H9 (cell line): ENCODE data around the gene PRSS2. TPM values are rescaled to one million over a fixed set of nuclear protein-coding genes. Genes with fewer than 3 reads are reported as not detected.

ENCODE experiments used
- DNase-seq: peaks from one replicate; pipeline ENCODE4 v3.0.0-alpha.2; 2017
- H2AFZ ChIP-seq: one replicate; pipeline ENCODE4 v1.6.1; 2013; ENCODE audit warnings: mild to moderate bottlenecking, low read length, control low read depth, moderate library complexity
- H2AK5ac ChIP-seq: 2 replicates; pipeline ENCODE4 v1.6.1; 2013; ENCODE audit warnings: low read length, control low read depth, mixed read lengths; ENCODE audit not compliant: insufficient read length
- H2BK120ac ChIP-seq: one replicate; pipeline ENCODE4 v1.6.1; 2013; ENCODE audit warnings: low read depth, mild to moderate bottlenecking, low read length, control low read depth, inconsistent platforms; ENCODE audit not compliant: poor library complexity, severe bottlenecking
- H2BK12ac ChIP-seq: 2 replicates; pipeline ENCODE4 v1.6.1; 2013; ENCODE audit warnings: low read length, control low read depth, mixed read lengths, low read depth; ENCODE audit not compliant: insufficient read length
- H2BK15ac ChIP-seq: 2 replicates; pipeline ENCODE4 v1.6.1; 2013; ENCODE audit warnings: low read depth, low read length, control low read depth
- H2BK20ac ChIP-seq: one replicate; pipeline ENCODE4 v1.6.1; 2013; ENCODE audit warnings: low read depth, mild to moderate bottlenecking, low read length, control low read depth, inconsistent platforms; ENCODE audit not compliant: poor library complexity, severe bottlenecking
- H2BK5ac ChIP-seq: 2 replicates; pipeline ENCODE4 v1.6.1; 2013; ENCODE audit warnings: low read length, control low read depth, mixed read lengths; ENCODE audit not compliant: insufficient read length
- H3K14ac ChIP-seq: 2 replicates; pipeline ENCODE4 v1.6.1; 2013; ENCODE audit warnings: low read length, control low read depth; ENCODE audit not compliant: insufficient read depth
- H3K18ac ChIP-seq: 2 replicates; pipeline ENCODE4 v1.6.1; 2013; ENCODE audit warnings: low read depth, mild to moderate bottlenecking, mixed read lengths, low read length, control low read depth; ENCODE audit not compliant: insufficient read length
- H3K23ac ChIP-seq: 2 replicates; pipeline ENCODE4 v1.6.1; 2013; ENCODE audit warnings: low read length, control low read depth, mixed read lengths, low read depth; ENCODE audit not compliant: insufficient read length
- H3K23me2 ChIP-seq: 2 replicates; pipeline ENCODE4 v1.6.1; 2013; ENCODE audit warnings: low read depth, mild to moderate bottlenecking, mixed read lengths, low read length, control low read depth; ENCODE audit not compliant: insufficient read length, poor library complexity, severe bottlenecking
- H3K27ac ChIP-seq: 2 replicates; pipeline ENCODE4 v1.5.1; 2013; ENCODE audit warnings: low read length, control low read depth, mixed read lengths, low read depth; ENCODE audit not compliant: insufficient read length
- H3K27me3 ChIP-seq: 2 replicates; pipeline ENCODE4 v1.6.1; 2013; ENCODE audit warnings: low read length, control low read depth, inconsistent platforms; ENCODE audit not compliant: insufficient read depth
- H3K4ac ChIP-seq: 2 replicates; pipeline ENCODE4 v1.6.1; 2013; ENCODE audit warnings: low read depth, mild to moderate bottlenecking, control low read depth, inconsistent platforms, low read length, moderate library complexity
- H3K4me1 ChIP-seq: 2 replicates; pipeline ENCODE4 v1.6.1; 2013; ENCODE audit warnings: low read length, control low read depth, inconsistent platforms; ENCODE audit not compliant: insufficient read depth
- H3K4me2 ChIP-seq: 2 replicates; pipeline ENCODE4 v1.6.1; 2013; ENCODE audit warnings: low read length, control low read depth, mixed read lengths; ENCODE audit not compliant: insufficient read length, insufficient read depth
- H3K56ac ChIP-seq: 2 replicates; pipeline ENCODE4 v1.6.1; 2013; ENCODE audit warnings: low read depth, mild to moderate bottlenecking, mixed read lengths, low read length, control low read depth; ENCODE audit not compliant: insufficient read length
- H3K79me1 ChIP-seq: 2 replicates; pipeline ENCODE4 v1.6.1; 2013; ENCODE audit warnings: low read depth, mild to moderate bottlenecking, moderate library complexity, low read length, control low read depth, inconsistent platforms; ENCODE audit not compliant: insufficient read depth, poor library complexity, severe bottlenecking
- H3K79me2 ChIP-seq: 2 replicates; pipeline ENCODE4 v1.6.1; 2013; ENCODE audit warnings: low read length, control low read depth, inconsistent platforms; ENCODE audit not compliant: insufficient read depth
- H3K9ac ChIP-seq: 2 replicates; pipeline ENCODE4 v1.6.1; 2013; ENCODE audit warnings: low read length, control low read depth, mixed read lengths; ENCODE audit not compliant: insufficient read length; ENCODE audit errors: extremely low read depth
- H3K9me3 ChIP-seq: one replicate; pipeline ENCODE4 v1.6.1; 2013; ENCODE audit warnings: low read depth, low read length, inconsistent platforms; ENCODE audit not compliant: control insufficient read depth
- H3T11ph ChIP-seq: one replicate; pipeline ENCODE4 v1.6.1; 2013; ENCODE audit warnings: mild to moderate bottlenecking, low read length, control low read depth, inconsistent platforms
- H4K20me1 ChIP-seq: one replicate; pipeline ENCODE4 v1.6.1; 2013; ENCODE audit not compliant: control insufficient read depth, insufficient read length, insufficient read depth
- H4K5ac ChIP-seq: 2 replicates; pipeline ENCODE4 v1.6.1; 2013; ENCODE audit warnings: low read depth, mild to moderate bottlenecking, mixed read lengths, low read length, control low read depth; ENCODE audit not compliant: insufficient read length
- H4K8ac ChIP-seq: replicated peaks from 2 replicates; pipeline ENCODE4 v1.6.1; 2013; ENCODE audit warnings: low read length, control low read depth, mixed read lengths, low read depth; ENCODE audit not compliant: insufficient read length
- H4K91ac ChIP-seq: 2 replicates; pipeline ENCODE4 v1.6.1; 2013; ENCODE audit warnings: low read depth, mild to moderate bottlenecking, moderate library complexity, mixed read lengths, low read length, control low read depth; ENCODE audit not compliant: insufficient read length
- H3K27ac Mint-ChIP-seq, 3 experiments: 2 replicates in 2 of 3; 3 replicates in 1 of 3; pipeline ENCODE4 v1.8.0; 2020 to 2021; ENCODE audit warnings: mixed read lengths in 3 of 3, mild to moderate bottlenecking in 1 of 3, moderate library complexity in 1 of 3
- H3K27me3 Mint-ChIP-seq: 2 replicates; pipeline ENCODE4 v1.8.0; 2021; ENCODE audit warnings: low read depth, mild to moderate bottlenecking, moderate library complexity, mixed read lengths
- H3K36me3 Mint-ChIP-seq, 3 experiments: 2 replicates in 2 of 3; 3 replicates in 1 of 3; pipeline ENCODE4 v1.8.0; 2020 to 2021; ENCODE audit warnings: low read depth in 3 of 3, mixed read lengths in 3 of 3; ENCODE audit not compliant: insufficient read depth in 1 of 3
- H3K4me1 Mint-ChIP-seq, 2 experiments: 2 replicates each; pipeline ENCODE4 v1.8.0; 2020; ENCODE audit warnings: mixed read lengths in 2 of 2
- H3K4me3 Mint-ChIP-seq, 2 experiments: 2 replicates in 1 of 2; 3 replicates in 1 of 2; pipeline ENCODE4 v1.8.0; 2020 to 2021; ENCODE audit warnings: mild to moderate bottlenecking in 2 of 2, mixed read lengths in 2 of 2, moderate library complexity in 1 of 2
- H3K9me3 Mint-ChIP-seq, 2 experiments: 2 replicates in 1 of 2; 3 replicates in 1 of 2; pipeline ENCODE4 v1.8.0; 2020; ENCODE audit warnings: mild to moderate bottlenecking in 2 of 2, mixed read lengths in 2 of 2, moderate library complexity in 1 of 2
- CTCF ChIP-seq: fragments of 200-600 bp; sonication (generic); conservative IDR thresholded peaks from 3 replicates; pipeline ENCODE4 v1.8.0; 2021; ENCODE audit warnings: antibody characterized with exemption, mild to moderate bottlenecking
- WGBS: extraction: QIAGEN DNeasy Blood & Tissue Kit; methylation state at CpG from one replicate; pipeline ENCODE4 v1.1.7; 2013; ENCODE audit warnings: missing lambda C conversion rate, low lambda C conversion rate, mixed read lengths; ENCODE audit not compliant: insufficient read length; ENCODE audit errors: extremely low coverage; 5-methylcytosine and 5-hydroxymethylcytosine counted together
- total RNA-seq: library from RNA; stranded (reverse); gene quantifications from 2 replicates; pipeline ENCODE4 v1.2.1, GENCODE V29; 2021

The PRSS2 gene
- total RNA-seq, 1 experiment from 2014 or later = not detected

GRCh38 chr7:142784716-142785115 is 13.9 kb downstream of the PRSS2 start:
- Mint-ChIP-seq H3K9me3 (no peaks in the 10 kb centered on the region), H3K4me1 (peaks cover 5 to 11% of the 10 kb centered on the region in 2 experiments), H3K27me3 (peaks cover 19% of the 10 kb centered on the region), H3K4me3 (no peak overlapping the region), H3K27ac (no peak overlapping the region), H3K36me3 (no peaks in the 10 kb centered on the region; a peak in 1 of 7 replicates)
- Histone ChIP-seq H2AFZ (no peak overlapping the region), H3K79me1 (no peaks in the 10 kb centered on the region), H2BK12ac (no peak overlapping the region), H3K9ac (no peak overlapping the region), H4K8ac (no peak overlapping the region), H3K27ac (no peak overlapping the region), H3K23ac (no peak overlapping the region), H3K79me2 (no peaks in the 10 kb centered on the region), H3K56ac (no peak overlapping the region), H2BK20ac (no peak overlapping the region), H2AK5ac (no peak overlapping the region), H3K4me2 (no peak overlapping the region), H3T11ph (no peak overlapping the region), H2BK120ac (no peak overlapping the region), H4K5ac (no peak overlapping the region), H4K20me1 (no peaks in the 10 kb centered on the region), H4K91ac (no peak overlapping the region), H3K14ac (no peak overlapping the region), H3K9me3 (no peaks in the 10 kb centered on the region), H3K4me1 (no peaks in the 10 kb centered on the region), H3K27me3 (no peaks in the 10 kb centered on the region), H2BK15ac (no peak overlapping the region), H3K23me2 (no peaks in the 10 kb centered on the region), H3K4ac (no peak overlapping the region), H3K18ac (no peak overlapping the region), H2BK5ac (no peak overlapping the region)
- TF ChIP-seq CTCF = no peak
- DNase-seq = no peak
- WGBS = no CpG with 5 or more reads among the region's 8 CpGs
